Adrenal gland (tissue), 12 donors: ENCODE results near the gene ARL4D. TPM values are rescaled to one million over a fixed set of nuclear protein-coding genes. Genes with fewer than 3 reads are reported as not detected.

ENCODE experiments used
- DNase-seq, 7 donors: peaks; one replicate each; pipeline ENCODE4 v3.0.0-alpha.2; 2019 to 2020
- H3K27ac ChIP-seq, 5 donors: fragments of 200-600 bp; sonication (generic) in 4 of 5; 1 replicate in 3 of 5; 2 replicates in 2 of 5; pipeline versions ENCODE4 v1.5.1 to v1.8.0; 2016 to 2020; ENCODE audit warnings: mild to moderate bottlenecking in 1 of 5
- H3K27me3 ChIP-seq: fragments of 200-600 bp; 2 replicates; pipeline ENCODE4 v1.8.0; 2021
- H3K36me3 ChIP-seq, 2 donors: fragments of 200-600 bp; replicated peaks in 1 of 2; 1 replicate in 1 of 2; 2 replicates in 1 of 2; pipeline versions ENCODE4 v1.5.1 to v1.8.0; 2018 to 2022
- H3K4me1 ChIP-seq, 2 donors: fragments of 200-600 bp; replicated peaks in 1 of 2; 1 replicate in 1 of 2; 2 replicates in 1 of 2; pipeline versions ENCODE4 v1.5.1 to v1.8.0; 2018 to 2021
- H3K4me3 ChIP-seq, 4 donors: fragments of 200-600 bp; sonication (generic) in 3 of 4; one replicate each; pipeline ENCODE4 v1.5.1; 2016 to 2018
- H3K9me3 ChIP-seq, 3 donors: fragments of 200-600 bp; sonication (generic) in 1 of 3; replicated peaks in 1 of 3; 1 replicate in 2 of 3; 2 replicates in 1 of 3; pipeline versions ENCODE4 v1.5.1 to v1.8.0; 2016 to 2021
- POLR2A ChIP-seq, 2 donors: fragments of 450-650 bp; IDR thresholded peaks; one replicate each; pipeline ENCODE4 v1.6.1; 2017; ENCODE audit warnings: antibody characterized with exemption in 2 of 2, mild to moderate bottlenecking in 2 of 2, moderate library complexity in 1 of 2
- WGBS, 4 donors: extraction: QIAGEN DNeasy Blood & Tissue Kit in 2 of 4; methylation state at CpG; one replicate each; pipeline versions ENCODE4 v1.1.5 to v1.1.7; 2013 to 2017; 5-methylcytosine and 5-hydroxymethylcytosine counted together
- intact Hi-C, 2 donors: fragments of 100-400 bp; cut with DNase I; formaldehyde crosslinking; loops; one replicate each; pipeline versions ENCODE4 v1.14.1 to v1.15.0; 2022 to 2023
- polyA plus RNA-seq, 3 donors: library from polyadenylated mRNA; stranded (reverse); fragments of 200-250 nt in 2 of 3; fragments of 350-450 nt in 1 of 3; fragmentation: Illumina TruSeq in 1 of 3; extraction: RNeasy Lipid Tissue Mini Kit (QIAGEN cat#74804) in 1 of 3; gene quantifications; one replicate each; pipeline ENCODE4 v1.2.3, GENCODE V29; 2013 to 2014
- total RNA-seq, 9 donors: library from RNA; depleted of rRNA in 4 of 9; stranded (reverse); fragments of >200 nt in 4 of 9; fragments of 120-200 nt in 1 of 9; fragmentation: NEBNext Ultra II Directional in 1 of 9; extraction: Animal tissue kit (Norgen Biotek cat#: 25700) in 1 of 9; gene quantifications; one replicate each; pipeline versions ENCODE4 v1.1.0 to v1.2.4, GENCODE V29; 2013 to 2023
- TF ChIP-seq, protein P1 (sequence below), 6 experiments: fragments of 450-650 bp in 4 of 6; fragments of 200-600 bp in 2 of 6; sonication (generic) in 1 of 6; IDR thresholded peaks; 1 replicate in 5 of 6; 2 replicates in 1 of 6; pipeline versions ENCODE4 v1.5.1 to v1.8.0; 2016 to 2021; ENCODE audit warnings: antibody characterized with exemption in 6 of 6, mild to moderate bottlenecking in 2 of 6, moderate library complexity in 1 of 6
- donor health status: healthy with polysubstance abuse.
- donor health status: Bipolar disorder and iron deficiency.
- donor health status: DM: yes; HTN: yes; CAD: no.
- donor health status: DM: no; HTN: no; CAD: no.
- donor health status: DM: no; HTN: no; CAD: no.
- donor health status: DM: yes; HTN: yes; CAD: no.

Gene ARL4D
- total and polyA plus RNA-seq, 12 donors = 2.4 to 9.0 (median 5.7) TPM

GRCh38 chr17:43381621-43382020 lies 17.2 kb upstream of the ARL4D start:
- no peaks in the 10 kb centered on the region for H3K27me3 ChIP-seq
- H3K4me1 ChIP-seq = peaks cover 0 to 4% of the 10 kb centered on the region in 2 donors
- WGBS, 4 donors = 59 to 71% (median 70%) methylated on average over 5 of the region's 5 CpGs
- no peak for TF ChIP-seq POLR2A (IDR thresholded peaks at IDR 0.05)
- TF ChIP-seq, protein P1, sequence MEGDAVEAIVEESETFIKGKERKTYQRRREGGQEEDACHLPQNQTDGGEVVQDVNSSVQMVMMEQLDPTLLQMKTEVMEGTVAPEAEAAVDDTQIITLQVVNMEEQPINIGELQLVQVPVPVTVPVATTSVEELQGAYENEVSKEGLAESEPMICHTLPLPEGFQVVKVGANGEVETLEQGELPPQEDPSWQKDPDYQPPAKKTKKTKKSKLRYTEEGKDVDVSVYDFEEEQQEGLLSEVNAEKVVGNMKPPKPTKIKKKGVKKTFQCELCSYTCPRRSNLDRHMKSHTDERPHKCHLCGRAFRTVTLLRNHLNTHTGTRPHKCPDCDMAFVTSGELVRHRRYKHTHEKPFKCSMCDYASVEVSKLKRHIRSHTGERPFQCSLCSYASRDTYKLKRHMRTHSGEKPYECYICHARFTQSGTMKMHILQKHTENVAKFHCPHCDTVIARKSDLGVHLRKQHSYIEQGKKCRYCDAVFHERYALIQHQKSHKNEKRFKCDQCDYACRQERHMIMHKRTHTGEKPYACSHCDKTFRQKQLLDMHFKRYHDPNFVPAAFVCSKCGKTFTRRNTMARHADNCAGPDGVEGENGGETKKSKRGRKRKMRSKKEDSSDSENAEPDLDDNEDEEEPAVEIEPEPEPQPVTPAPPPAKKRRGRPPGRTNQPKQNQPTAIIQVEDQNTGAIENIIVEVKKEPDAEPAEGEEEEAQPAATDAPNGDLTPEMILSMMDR (IDR thresholded peaks at IDR 0.05) = no peak
- DNase-seq = peak in 2 of 7 donors; percentile 48 to 49
- H3K36me3 ChIP-seq = no peaks in the 10 kb centered on the region
- H3K9me3 ChIP-seq = no peaks in the 10 kb centered on the region
- H3K27ac ChIP-seq = no peak overlapping the region
- H3K4me3 ChIP-seq = no peak overlapping the region
- intact Hi-C loops = no loop called here

GRCh38 chr17:43382776-43383175 lies 16.0 kb upstream of the ARL4D start:
- H3K4me3 ChIP-seq = no peak overlapping the region
- WGBS, 4 donors = 92 to 96% (median 95%) methylated on average over 2 of the region's 2 CpGs
- DNase-seq = no peak
- H3K4me1 ChIP-seq = peaks cover 0 to 9% of the 10 kb centered on the region in 2 donors
- H3K27ac ChIP-seq = no peak overlapping the region
- H3K36me3 ChIP-seq = no peaks in the 10 kb centered on the region
- intact Hi-C loops = no loop called here
- H3K27me3 ChIP-seq = no peaks in the 10 kb centered on the region
- no peak for TF ChIP-seq POLR2A (IDR thresholded peaks at IDR 0.05)
- TF ChIP-seq, protein P1 (IDR thresholded peaks at IDR 0.05) = no peak
- H3K9me3 ChIP-seq = no peaks in the 10 kb centered on the region

DNA sequence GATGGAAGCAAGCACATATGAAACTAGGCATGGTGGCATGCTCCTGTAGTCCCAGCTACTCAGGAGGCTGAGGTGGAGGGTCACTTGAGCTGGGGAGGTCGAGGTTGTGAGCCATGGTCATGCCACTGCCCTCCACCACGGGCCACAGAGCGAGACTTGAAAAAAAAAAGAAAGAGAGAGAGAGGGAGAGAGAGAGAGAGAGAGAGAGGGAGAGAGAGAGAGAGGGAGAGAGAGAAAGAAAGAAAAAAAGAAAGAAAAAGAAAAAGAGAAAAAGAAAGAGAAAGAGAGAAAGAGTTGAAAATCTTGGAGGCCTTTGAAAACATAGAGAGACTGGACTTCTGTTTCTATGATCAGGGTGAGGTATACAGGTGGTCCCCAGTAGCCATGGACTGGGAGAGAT lies 15.4 kb upstream of the ARL4D start:
- no peaks in the 10 kb centered on the region for H3K9me3 ChIP-seq
- H3K27ac ChIP-seq = no peak overlapping the region
- no peaks in the 10 kb centered on the region for H3K36me3 ChIP-seq
- TF ChIP-seq, protein P1 (IDR thresholded peaks at IDR 0.05) = no peak
- no peak for TF ChIP-seq POLR2A (IDR thresholded peaks at IDR 0.05)
- 76 to 100% (median 92%) methylated on average over 3 of the region's 3 CpGs for WGBS, 4 donors
- no peak overlapping the region for H3K4me3 ChIP-seq
- no peak for DNase-seq
- no peaks in the 10 kb centered on the region for H3K27me3 ChIP-seq
- H3K4me1 ChIP-seq = peaks cover 0 to 12% of the 10 kb centered on the region in 2 donors
- intact Hi-C loops = no loop called here

DNA sequence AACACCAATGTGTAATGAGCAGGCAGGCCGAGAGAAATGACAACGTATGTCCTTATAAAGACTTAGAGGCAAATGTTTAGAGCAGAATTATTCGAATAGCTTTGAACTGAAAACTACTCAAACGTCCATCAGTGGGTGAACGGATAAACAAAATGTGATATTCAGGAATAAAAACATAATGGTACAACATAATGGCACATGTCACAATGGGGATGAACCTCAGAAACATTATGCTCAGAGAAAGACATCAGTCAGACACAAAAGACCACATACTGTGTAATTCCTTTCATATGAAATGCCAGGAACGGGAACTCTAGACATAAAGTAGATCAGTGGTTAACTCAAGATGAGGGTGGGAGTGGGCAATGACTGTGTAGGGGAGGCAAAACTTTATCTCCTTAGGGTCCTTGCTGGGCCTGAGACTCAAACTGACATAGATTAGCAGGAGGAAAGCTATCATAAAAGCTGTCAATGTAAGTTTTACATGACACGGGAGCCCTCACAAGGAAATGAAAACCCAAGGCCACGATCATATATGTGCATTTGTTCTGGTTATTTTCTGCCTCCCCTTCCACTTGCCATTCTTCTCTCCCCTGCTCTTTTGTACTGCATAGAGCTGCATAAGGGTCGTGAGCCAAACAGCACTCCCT lies 14.8 kb upstream of the ARL4D start:
- no peak for TF ChIP-seq POLR2A (IDR thresholded peaks at IDR 0.05)
- TF ChIP-seq, protein P1 (IDR thresholded peaks at IDR 0.05) = no peak
- no peaks in the 10 kb centered on the region for H3K36me3 ChIP-seq
- H3K9me3 ChIP-seq = no peaks in the 10 kb centered on the region
- no peak overlapping the region for H3K4me3 ChIP-seq
- H3K27me3 ChIP-seq = no peaks in the 10 kb centered on the region
- peaks cover 0 to 12% of the 10 kb centered on the region in 2 donors for H3K4me1 ChIP-seq
- no peak overlapping the region for H3K27ac ChIP-seq
- intact Hi-C loops = no loop called here
- 73 to 79% (median 76%) methylated on average over 9 of the region's 9 CpGs for WGBS, 4 donors
- DNase-seq = no peak
